Hindlimb muscle (tissue), 1 donor: ENCODE measurements around the gene AKR1C4. TPM values are rescaled to one million over a fixed set of nuclear protein-coding genes. Genes with fewer than 3 reads are reported as not detected.
"Not testable (repeated sequence)": the region's sequence is repeated elsewhere in the genome, so short reads cannot be mapped to it uniquely, and the experiment has no call there.

Source experiments
- DNase-seq: peaks from one replicate; pipeline ENCODE4 v3.0.0-alpha.2; 2013
- polyA plus RNA-seq: library from polyadenylated mRNA; unstranded; fragments of 120-200 nt; gene quantifications from one replicate; pipeline ENCODE4 v1.2.1, GENCODE V29; 2013; ENCODE audit not compliant: insufficient read length

AKR1C4 gene
- polyA plus RNA-seq, result not detected

- DNase-seq, result no peak
Measured at GRCh38 chr10:5196702-5197113, at the start of gene AKR1C4. TSS of gene AKR1C4 (plus strand) at chr10:5196837. CDS start at chr10:5196868, 31 bp downstream.

GRCh38 chr10:5146920-5147254, 49.8 kb upstream of the AKR1C4 start:
- DNase-seq, result no peak

GRCh38 chr10:5147255-5147980, 49.2 kb upstream of the AKR1C4 start:
- DNase-seq, result no peak

GRCh38 chr10:5147981-5148677, 48.5 kb upstream of the AKR1C4 start:
- no peak for DNase-seq

GRCh38 chr10:5148678-5149032, 48.0 kb upstream of the AKR1C4 start:
- no peak for DNase-seq

- no peak for DNase-seq
Measured at GRCh38 chr10:5151076-5151475, 45.6 kb upstream of the AKR1C4 start.

GRCh38 chr10:5155951-5156350, 40.7 kb upstream of the AKR1C4 start:
- no peak for DNase-seq

GRCh38 chr10:5157501-5157900, 39.1 kb upstream of the AKR1C4 start:
- DNase-seq, result no peak

GRCh38 chr10:5159126-5159525, 37.5 kb upstream of the AKR1C4 start:
- no peak for DNase-seq

- no peak for DNase-seq
Measured at GRCh38 chr10:5163487-5163886, 33.1 kb upstream of the AKR1C4 start.

GRCh38 chr10:5165738-5166137, 30.9 kb upstream of the AKR1C4 start:
- DNase-seq, result no peak

- no peak for DNase-seq
Measured at GRCh38 chr10:5168897-5169420, 27.7 kb upstream of the AKR1C4 start.

- not testable (repeated sequence) for DNase-seq
Measured at GRCh38 chr10:5175581-5175980, 21.1 kb upstream of the AKR1C4 start.

GRCh38 chr10:5180503-5180902, 16.1 kb upstream of the AKR1C4 start:
- DNase-seq, result not testable (repeated sequence)

- DNase-seq, result no peak
Measured at GRCh38 chr10:5183923-5184322, 12.7 kb upstream of the AKR1C4 start.

GRCh38 chr10:5184987-5185775, 11.5 kb upstream of the AKR1C4 start, which contains the start of gene AKR1C8:
TSS of gene AKR1C8 (minus strand) at chr10:5185150. CDS start at chr10:5185104, 46 bp downstream.
- DNase-seq, result no peak

GRCh38 chr10:5187867-5188266, 8.8 kb upstream of the AKR1C4 start:
- no peak for DNase-seq

GRCh38 chr10:5188358-5188757, 8.3 kb upstream of the AKR1C4 start:
- DNase-seq, result no peak

- no peak for DNase-seq
Measured at GRCh38 chr10:5194431-5194830, 2.2 kb upstream of the AKR1C4 start.

GRCh38 chr10:5195727-5196374, 786 bp upstream of the AKR1C4 start:
- no peak for DNase-seq

- no peak for DNase-seq
Measured at GRCh38 chr10:5198386-5198785, 1.7 kb downstream of the AKR1C4 start.

GRCh38 chr10:5199398-5199797, 2.8 kb downstream of the AKR1C4 start:
- DNase-seq, result no peak

GRCh38 chr10:5206799-5207198, 10.2 kb downstream of the AKR1C4 start:
- DNase-seq, result no peak
